Testis (tissue), 2 donors: ENCODE results near the gene CAVIN3.

ENCODE experiments used
- CTCF ChIP-seq, 3 experiments: fragments of 450-650 bp in 2 of 3; fragments of 200-600 bp in 1 of 3; sonication (generic) in 1 of 3; IDR thresholded peaks; one replicate each; pipeline ENCODE4 v1.5.1; 2016 to 2019; ENCODE audit warnings: antibody characterized with exemption in 3 of 3, mild to moderate bottlenecking in 2 of 3, moderate library complexity in 1 of 3
- POLR2A ChIP-seq: fragments of 450-650 bp; IDR thresholded peaks from one replicate; pipeline ENCODE4 v1.6.1; 2017; ENCODE audit warnings: antibody characterized with exemption, mild to moderate bottlenecking, moderate library complexity

GRCh38 chr11:6323291-6323905 is 3.1 kb upstream of the CAVIN3 start:
- TF ChIP-seq CTCF (IDR thresholded peaks at IDR 0.05) (no peak), POLR2A (no peak)
